HCT116 (cell line): ENCODE data around the gene GYPA.
"Not testable (repeated sequence)": the region's sequence is repeated elsewhere in the genome, so short reads cannot be mapped to it uniquely, and the experiment has no call there.

Experiments
- CEBPB ChIP-seq: IDR thresholded peaks from 2 replicates; pipeline ENCODE4 v1.6.1; 2012; ENCODE audit warnings: low read depth
- CTCF ChIP-seq, 3 experiments: fragments of 200-600 bp in 1 of 3; sonication (generic) in 1 of 3; IDR thresholded peaks in 2 of 3; conservative IDR thresholded peaks in 1 of 3; 2 replicates each; pipeline ENCODE4 v1.5.1; 2012 to 2017; ENCODE audit warnings: low read depth in 2 of 3, low read length in 2 of 3, antibody characterized with exemption in 1 of 3, borderline replicate concordance in 1 of 3, control low read depth in 1 of 3, mild to moderate bottlenecking in 1 of 3, mixed read lengths in 1 of 3, mixed run types in 1 of 3, moderate library complexity in 1 of 3; ENCODE audit not compliant: insufficient read depth in 1 of 3
- MAX ChIP-seq: IDR thresholded peaks from 2 replicates; pipeline ENCODE4 v1.6.1; 2012
- POLR2A ChIP-seq: IDR thresholded peaks from 2 replicates; pipeline ENCODE4 v1.7.0; 2011; ENCODE audit warnings: borderline replicate concordance; ENCODE audit not compliant: insufficient read depth, insufficient read length; ENCODE audit errors: extremely low read depth
- REST ChIP-seq: IDR thresholded peaks from 2 replicates; pipeline ENCODE4 v1.6.1; 2012; ENCODE audit warnings: low read depth
- SIN3A ChIP-seq: IDR thresholded peaks from 2 replicates; pipeline ENCODE4 v1.6.1; 2012; ENCODE audit warnings: low read depth

- not testable (repeated sequence) for TF ChIP-seq CEBPB; POLR2A; SIN3A; REST; CTCF (IDR thresholded peaks at IDR 0.05 in 2 of 3, conservative IDR thresholded peaks at IDR 0.05 in 1 of 3; ENCODE audit: borderline replicate concordance in 1 of 3, insufficient read depth in 1 of 3, low read depth in 2 of 3, low read length in 2 of 3); MAX
Measured at GRCh38 chr4:144078746-144079145, 61.8 kb downstream of the GYPA start.
